ENCODE data around the gene COL4A6. TPM values are rescaled to one million over a fixed set of nuclear protein-coding genes. Genes with fewer than 3 reads are reported as not detected.
A peak's percentile ranks its signal among the peaks of the same experiment; 100 is the strongest.

Gene COL4A6
- total and polyA plus RNA-seq, 4 donors = 10.7 to 39.4 (median 12.1) TPM

- Histone ChIP-seq H3K4me3 (ENCODE audit: low read depth, low read length) (no peak overlapping the region), H3K4me1 (ENCODE audit: control insufficient read depth, insufficient read depth, low read length) (peaks cover 3% of the 10 kb centered on the region), H3K27ac (ENCODE audit: low read depth, low read length) (no peak overlapping the region), H3K27me3 (ENCODE audit: control insufficient read depth, insufficient read depth, low read length) (peaks cover 24% of the 10 kb centered on the region), H3K36me3 (ENCODE audit: control insufficient read depth, insufficient read depth, low read length) (no peaks in the 10 kb centered on the region), H3K9me3 (ENCODE audit: control insufficient read depth, insufficient read depth, low read length) (no peaks in the 10 kb centered on the region)
- WGBS (ENCODE audit: insufficient coverage) = 87% methylated on average over 4 of the region's 4 CpGs
- DNase-seq (ENCODE audit: low read depth in 4 of 6, low spot score in 6 of 6) = no peak
Observed at GRCh38 chrX:108171671-108172070, 266.6 kb downstream of the COL4A6 start.

GRCh38 chrX:108169768-108170167, 268.5 kb downstream of the COL4A6 start:
- no peak for DNase-seq (ENCODE audit: low read depth in 4 of 6, low spot score in 6 of 6)
- 67% methylated on average over 3 of the region's 3 CpGs for WGBS (ENCODE audit: insufficient coverage)
- no peaks in the 10 kb centered on the region for H3K4me1 ChIP-seq (ENCODE audit: control insufficient read depth, insufficient read depth, low read length)
- H3K9me3 ChIP-seq (ENCODE audit: control insufficient read depth, insufficient read depth, low read length) = no peaks in the 10 kb centered on the region
- no peaks in the 10 kb centered on the region for H3K36me3 ChIP-seq (ENCODE audit: control insufficient read depth, insufficient read depth, low read length)
- H3K27me3 ChIP-seq (ENCODE audit: control insufficient read depth, insufficient read depth, low read length) = peaks cover 20% of the 10 kb centered on the region
- H3K27ac ChIP-seq (ENCODE audit: low read depth, low read length) = no peak overlapping the region
- no peak overlapping the region for H3K4me3 ChIP-seq (ENCODE audit: low read depth, low read length)

GRCh38 chrX:108168961-108169740, 269.1 kb downstream of the COL4A6 start:
- no peak for DNase-seq (ENCODE audit: low read depth in 4 of 6, low spot score in 6 of 6)
- H3K27me3 ChIP-seq (ENCODE audit: control insufficient read depth, insufficient read depth, low read length) = peaks cover 17% of the 10 kb centered on the region
- H3K27ac ChIP-seq (ENCODE audit: low read depth, low read length) = no peak overlapping the region
- H3K4me1 ChIP-seq (ENCODE audit: control insufficient read depth, insufficient read depth, low read length) = no peaks in the 10 kb centered on the region
- no peaks in the 10 kb centered on the region for H3K36me3 ChIP-seq (ENCODE audit: control insufficient read depth, insufficient read depth, low read length)
- 83% methylated on average over 6 of the region's 9 CpGs for WGBS (ENCODE audit: insufficient coverage)
- no peaks in the 10 kb centered on the region for H3K9me3 ChIP-seq (ENCODE audit: control insufficient read depth, insufficient read depth, low read length)
- no peak overlapping the region for H3K4me3 ChIP-seq (ENCODE audit: low read depth, low read length)

- Histone ChIP-seq H3K9me3 (ENCODE audit: control insufficient read depth, insufficient read depth, low read length) (no peaks in the 10 kb centered on the region), H3K27ac (ENCODE audit: low read depth, low read length) (no peak overlapping the region), H3K4me3 (ENCODE audit: low read depth, low read length) (no peak overlapping the region), H3K4me1 (ENCODE audit: control insufficient read depth, insufficient read depth, low read length) (no peaks in the 10 kb centered on the region), H3K36me3 (ENCODE audit: control insufficient read depth, insufficient read depth, low read length) (no peaks in the 10 kb centered on the region), H3K27me3 (ENCODE audit: control insufficient read depth, insufficient read depth, low read length) (peaks cover 8% of the 10 kb centered on the region)
- no peak for DNase-seq (ENCODE audit: low read depth in 4 of 6, low spot score in 6 of 6)
- no CpG with 5 or more reads among the region's 5 CpGs for WGBS (ENCODE audit: insufficient coverage)
Observed at GRCh38 chrX:108167211-108167872, 270.9 kb downstream of the COL4A6 start.

GRCh38 chrX:108165383-108166111, 272.7 kb downstream of the COL4A6 start:
- H3K27me3 ChIP-seq (ENCODE audit: control insufficient read depth, insufficient read depth, low read length) = peaks cover 9% of the 10 kb centered on the region
- DNase-seq (ENCODE audit: low read depth in 4 of 6, low spot score in 6 of 6) = peak in 2 of 6 donors; percentile 53 to 79
- H3K27ac ChIP-seq (ENCODE audit: low read depth, low read length) = no peak overlapping the region
- no peak overlapping the region for H3K4me3 ChIP-seq (ENCODE audit: low read depth, low read length)
- WGBS (ENCODE audit: insufficient coverage) = 39% methylated on average over 6 of the region's 7 CpGs
- H3K4me1 ChIP-seq (ENCODE audit: control insufficient read depth, insufficient read depth, low read length) = no peaks in the 10 kb centered on the region
- no peaks in the 10 kb centered on the region for H3K9me3 ChIP-seq (ENCODE audit: control insufficient read depth, insufficient read depth, low read length)
- H3K36me3 ChIP-seq (ENCODE audit: control insufficient read depth, insufficient read depth, low read length) = no peaks in the 10 kb centered on the region

- DNase-seq (ENCODE audit: low read depth in 4 of 6, low spot score in 6 of 6) = no peak
- Histone ChIP-seq H3K27me3 (ENCODE audit: control insufficient read depth, insufficient read depth, low read length) (peaks cover 3% of the 10 kb centered on the region), H3K36me3 (ENCODE audit: control insufficient read depth, insufficient read depth, low read length) (no peaks in the 10 kb centered on the region), H3K4me3 (ENCODE audit: low read depth, low read length) (no peak overlapping the region), H3K9me3 (ENCODE audit: control insufficient read depth, insufficient read depth, low read length) (no peaks in the 10 kb centered on the region), H3K4me1 (ENCODE audit: control insufficient read depth, insufficient read depth, low read length) (no peaks in the 10 kb centered on the region), H3K27ac (ENCODE audit: low read depth, low read length) (no peak overlapping the region)
- WGBS (ENCODE audit: insufficient coverage) = 82% methylated on average over 7 of the region's 7 CpGs
Observed at GRCh38 chrX:108163333-108164082, 274.7 kb downstream of the COL4A6 start.

GRCh38 chrX:108162265-108162664, 276.0 kb downstream of the COL4A6 start:
- Histone ChIP-seq H3K27ac (ENCODE audit: low read depth, low read length) (no peak overlapping the region), H3K27me3 (ENCODE audit: control insufficient read depth, insufficient read depth, low read length) (peaks cover 3% of the 10 kb centered on the region), H3K36me3 (ENCODE audit: control insufficient read depth, insufficient read depth, low read length) (no peaks in the 10 kb centered on the region), H3K4me1 (ENCODE audit: control insufficient read depth, insufficient read depth, low read length) (no peaks in the 10 kb centered on the region), H3K4me3 (ENCODE audit: low read depth, low read length) (no peak overlapping the region), H3K9me3 (ENCODE audit: control insufficient read depth, insufficient read depth, low read length) (no peaks in the 10 kb centered on the region)
- DNase-seq (ENCODE audit: low read depth in 4 of 6, low spot score in 6 of 6) = no peak
- 100% methylated on average over 2 of the region's 4 CpGs for WGBS (ENCODE audit: insufficient coverage)

GRCh38 chrX:108160309-108160708, 277.9 kb downstream of the COL4A6 start:
- no peak for DNase-seq (ENCODE audit: low read depth in 4 of 6, low spot score in 6 of 6)
- no peak overlapping the region for H3K27ac ChIP-seq (ENCODE audit: low read depth, low read length)
- H3K27me3 ChIP-seq (ENCODE audit: control insufficient read depth, insufficient read depth, low read length) = peaks cover 3% of the 10 kb centered on the region
- H3K9me3 ChIP-seq (ENCODE audit: control insufficient read depth, insufficient read depth, low read length) = no peaks in the 10 kb centered on the region
- WGBS (ENCODE audit: insufficient coverage) = 78% methylated on average over 5 of the region's 5 CpGs
- H3K4me3 ChIP-seq (ENCODE audit: low read depth, low read length) = no peak overlapping the region
- H3K4me1 ChIP-seq (ENCODE audit: control insufficient read depth, insufficient read depth, low read length) = no peaks in the 10 kb centered on the region
- no peaks in the 10 kb centered on the region for H3K36me3 ChIP-seq (ENCODE audit: control insufficient read depth, insufficient read depth, low read length)

GRCh38 chrX:108159028-108159670, 279.1 kb downstream of the COL4A6 start:
- Histone ChIP-seq H3K36me3 (ENCODE audit: control insufficient read depth, insufficient read depth, low read length) (no peaks in the 10 kb centered on the region), H3K4me3 (ENCODE audit: low read depth, low read length) (no peak overlapping the region), H3K27me3 (ENCODE audit: control insufficient read depth, insufficient read depth, low read length) (peaks cover 5% of the 10 kb centered on the region), H3K9me3 (ENCODE audit: control insufficient read depth, insufficient read depth, low read length) (no peaks in the 10 kb centered on the region), H3K4me1 (ENCODE audit: control insufficient read depth, insufficient read depth, low read length) (no peaks in the 10 kb centered on the region), H3K27ac (ENCODE audit: low read depth, low read length) (no peak overlapping the region)
- 82% methylated on average over 11 of the region's 11 CpGs for WGBS (ENCODE audit: insufficient coverage)
- DNase-seq (ENCODE audit: low read depth in 4 of 6, low spot score in 6 of 6) = no peak

Data from spinal cord (tissue), 10 donors.